Measurements from ENCODE around the gene TAS2R30.

- TF ChIP-seq EZH2 (IDR thresholded peaks at IDR 0.05; ENCODE audit: low read length, unreplicated experiment), result no peak
- TF ChIP-seq CTCF (conservative IDR thresholded peaks at IDR 0.05; ENCODE audit: low read depth, low read length), result no peak
Measured at GRCh38 chr12:11107719-11108118, 26.7 kb downstream of the TAS2R30 start.

All from PC-3 (cell line).